Endothelial cell of umbilical vein (primary cell): ENCODE measurements around the gene SNX5. TPM values are rescaled to one million over a fixed set of nuclear protein-coding genes. Genes with fewer than 3 reads are reported as not detected.

Experiments
- BruUV-seq: library from RNA; stranded (reverse); fragments of 400-500 nt; replicated peaks from 2 replicates; lab custom pipeline; 2021; lab: Mats Ljungman, UMichigan
- CTCF ChIA-PET: fragments of 300-600, 350-600 bp; sonication (Branson Sonifier 250); formaldehyde crosslinking; loops from one replicate; lab custom pipeline; 2021; ENCODE audit warnings: antibody characterized with exemption, inconsistent platforms; lab: Charles Lee
- POLR2A ChIA-PET: fragments of 300-600, 350-600 bp; sonication (Branson Sonifier 250); formaldehyde crosslinking; loops from one replicate; lab custom pipeline; 2021; ENCODE audit warnings: antibody characterized with exemption, inconsistent platforms; lab: Charles Lee
- DNase-seq: peaks from one replicate; pipeline ENCODE4 v3.0.0-alpha.2; 2011; ENCODE audit warnings: low read depth, low spot score
- FAIRE-seq: peaks from 2 replicates; lab custom pipeline; 2011; peaks lifted over from hg19 to GRCh38; lab: Jason Lieb, UNC
- H2AFZ ChIP-seq: 2 replicates; pipeline ENCODE4 v1.6.0; 2012; ENCODE audit warnings: low read depth, low read length, control low read depth, inconsistent platforms
- H3K27ac ChIP-seq: 2 replicates; pipeline ENCODE4 v1.5.1; 2011; ENCODE audit warnings: low read depth, mild to moderate bottlenecking, control low read depth, low read length, moderate library complexity; ENCODE audit not compliant: insufficient read depth
- H3K27me3 ChIP-seq, 2 experiments: 2 replicates each; pipeline versions ENCODE4 v1.6.0 to v1.6.1; 2011; ENCODE audit warnings: low read length in 2 of 2, mixed read lengths in 1 of 2; ENCODE audit not compliant: control insufficient read depth in 2 of 2, insufficient read depth in 2 of 2
- H3K36me3 ChIP-seq, 2 experiments: 2 replicates in 1 of 2; 3 replicates in 1 of 2; pipeline ENCODE4 v1.5.1; 2011; ENCODE audit warnings: low read length in 2 of 2, mild to moderate bottlenecking in 1 of 2, moderate library complexity in 1 of 2; ENCODE audit not compliant: control insufficient read depth in 2 of 2, insufficient read depth in 2 of 2; ENCODE audit errors: extremely low read depth in 1 of 2
- H3K4me1 ChIP-seq: 3 replicates; pipeline ENCODE4 v1.5.1; 2011; ENCODE audit warnings: mild to moderate bottlenecking, low read length; ENCODE audit not compliant: control insufficient read depth, insufficient read depth; ENCODE audit errors: extremely low read depth
- H3K4me2 ChIP-seq: 2 replicates; pipeline ENCODE4 v1.6.1; 2011; ENCODE audit warnings: low read length, control low read depth, mixed read lengths; ENCODE audit not compliant: insufficient read depth
- H3K4me3 ChIP-seq, 3 experiments: fragments of 200-600 bp in 1 of 3; sonication (generic), shearing (Covaris generic) in 1 of 3; replicated peaks in 1 of 3; 2 replicates each; pipeline ENCODE4 v1.5.1; 2011 to 2016; ENCODE audit warnings: control low read depth in 3 of 3, low read length in 3 of 3, mild to moderate bottlenecking in 2 of 3, inconsistent platforms in 1 of 3, low read depth in 1 of 3, moderate library complexity in 1 of 3; ENCODE audit not compliant: insufficient read depth in 1 of 3
- H3K79me2 ChIP-seq: 2 replicates; pipeline ENCODE4 v1.6.0; 2012; ENCODE audit warnings: low read length, inconsistent platforms; ENCODE audit not compliant: control insufficient read depth, insufficient read depth
- H3K9ac ChIP-seq: replicated peaks from 2 replicates; pipeline ENCODE3; 2011; ENCODE audit warnings: low read length, control low read depth; ENCODE audit not compliant: insufficient read depth; ENCODE audit errors: extremely low read depth
- H3K9me1 ChIP-seq: replicated peaks from 3 replicates; pipeline ENCODE4 v1.6.0; 2011; ENCODE audit warnings: mild to moderate bottlenecking, low read length; ENCODE audit not compliant: control insufficient read depth, insufficient read depth; ENCODE audit errors: extremely low read depth
- H3K9me3 ChIP-seq: replicated peaks from 2 replicates; pipeline ENCODE4 v1.5.1; 2012; ENCODE audit warnings: low read length, inconsistent platforms; ENCODE audit not compliant: control insufficient read depth, insufficient read depth
- H4K20me1 ChIP-seq: replicated peaks from 2 replicates; pipeline ENCODE3; 2011; ENCODE audit warnings: mild to moderate bottlenecking, low read length; ENCODE audit not compliant: control insufficient read depth, insufficient read depth; ENCODE audit errors: extremely low read depth
- CTCF ChIP-seq, 2 donors: IDR thresholded peaks; 1 replicate in 1 of 2; 2 replicates in 1 of 2; pipeline ENCODE4 v1.5.1; 2011; ENCODE audit warnings: low read length in 2 of 2, mild to moderate bottlenecking in 2 of 2, moderate library complexity in 2 of 2, control low read depth in 1 of 2, inconsistent platforms in 1 of 2, low read depth in 1 of 2; ENCODE audit not compliant: insufficient read depth in 1 of 2; ENCODE audit errors: extremely low read depth in 1 of 2
- EZH2 ChIP-seq: IDR thresholded peaks from 2 replicates; pipeline ENCODE4 v1.6.1; 2012; ENCODE audit warnings: borderline replicate concordance, low read depth, mild to moderate bottlenecking, moderate library complexity, low read length, inconsistent platforms; ENCODE audit not compliant: severe bottlenecking
- FOS ChIP-seq: IDR thresholded peaks from 2 replicates; pipeline ENCODE4 v1.6.1; 2011; ENCODE audit warnings: mild to moderate bottlenecking, low read length, moderate library complexity, borderline replicate concordance; ENCODE audit not compliant: insufficient read depth
- GATA2 ChIP-seq: IDR thresholded peaks from 2 replicates; pipeline ENCODE4 v1.7.0; 2011; ENCODE audit warnings: low read depth, mild to moderate bottlenecking, moderate library complexity, mixed read lengths, low read length; ENCODE audit not compliant: insufficient read length, insufficient read depth
- JUN ChIP-seq: IDR thresholded peaks from 2 replicates; pipeline ENCODE4 v1.6.1; 2011; ENCODE audit warnings: borderline replicate concordance, low read depth; ENCODE audit not compliant: insufficient read length, insufficient read depth
- MAX ChIP-seq: IDR thresholded peaks from 2 replicates; pipeline ENCODE4 v1.6.1; 2011; ENCODE audit not compliant: insufficient read depth, insufficient read length
- MYC ChIP-seq: IDR thresholded peaks from one replicate; pipeline ENCODE4 v1.6.1; 2011; ENCODE audit warnings: mild to moderate bottlenecking, low read depth, low read length
- POLR2A ChIP-seq: IDR thresholded peaks from 2 replicates; pipeline ENCODE4 v1.6.1; 2012; ENCODE audit warnings: low read depth, mild to moderate bottlenecking, control low read depth, low read length
- POLR2AphosphoS5 ChIP-seq: IDR thresholded peaks from 2 replicates; pipeline ENCODE4 v1.6.1; 2012; ENCODE audit warnings: low read depth, mild to moderate bottlenecking, control low read depth, low read length, moderate library complexity; ENCODE audit not compliant: insufficient read depth
- dilution Hi-C: fragments of 300-500 bp; cut with MboI; formaldehyde crosslinking; loops from one replicate; pipeline ENCODE4 v1.15.0; 2019; ENCODE audit warnings: low sequenced_read_pairs; ENCODE audit not compliant: extremely low pct_ligation_motif_present
- intact Hi-C: fragments of 100-400 bp; cut with micrococcal nuclease; formaldehyde crosslinking; loops from one replicate; pipeline ENCODE4 v1.10.0; 2022
- polyA plus RNA-seq, 4 experiments: library from polyadenylated mRNA; depleted of rRNA in 3 of 4; stranded (reverse) in 3 of 4; unstranded in 1 of 4; fragments of >200 nt; gene quantifications; 2 replicates each; pipeline versions ENCODE4 v1.2.1 to v1.2.3, GENCODE V29; 2011 to 2012; ENCODE audit warnings: missing spikeins in 1 of 4
- total RNA-seq: library from RNA; stranded (reverse); gene quantifications from 2 replicates; pipeline ENCODE4 v1.2.3, GENCODE V29; 2021

The SNX5 gene
- total and polyA plus RNA-seq, 2 donors (not counting 3 experiments of a cell fraction or from before 2014, with no cell fraction given), result 76.2 to 121 TPM

GRCh38 chr20:18011951-18012645 lies 43.5 kb upstream of the SNX5 start:
- Histone ChIP-seq H3K27ac (no peak overlapping the region), H3K79me2 (no peaks in the 10 kb centered on the region), H3K4me3 (no peak overlapping the region), H3K27me3 (no peaks in the 10 kb centered on the region), H3K4me2 (no peak overlapping the region), H3K36me3 (no peaks in the 10 kb centered on the region), H2AFZ (no peak overlapping the region), H4K20me1 (no peaks in the 10 kb centered on the region), H3K9ac (no peak overlapping the region), H3K9me1 (no peaks in the 10 kb centered on the region), H3K4me1 (no peaks in the 10 kb centered on the region), H3K9me3 (no peaks in the 10 kb centered on the region)
- ChIA-PET POLR2A (no interaction called here), CTCF (no interaction called here)
- dilution Hi-C loops, result no loop called here
- no peak for FAIRE-seq
- DNase-seq, result no peak
- intact Hi-C loops, result no loop called here
- BruUV-seq, result no TSS peak
- TF ChIP-seq GATA2, result no peak
- no peak for TF ChIP-seq CTCF (IDR thresholded peaks at IDR 0.05; ENCODE audit: extremely low read depth in 1 of 2, insufficient read depth in 1 of 2, low read depth in 1 of 2, low read length in 2 of 2)
- TF ChIP-seq MAX, result no peak
- no peak for TF ChIP-seq EZH2
- TF ChIP-seq JUN, result no peak
- TF ChIP-seq MYC, result no peak
- TF ChIP-seq POLR2A, result no peak
- no peak for TF ChIP-seq POLR2AphosphoS5
- no peak for TF ChIP-seq FOS
